ENCODE measurements around the gene TRIM17. TPM values are rescaled to one million over a fixed set of nuclear protein-coding genes. Genes with fewer than 3 reads are reported as not detected.

The TRIM17 gene
- polyA plus RNA-seq, 1 donor from 2014 or later: 0.14 TPM

- no peaks in the 10 kb centered on the region for H3K9me2 ChIP-seq (ENCODE audit: insufficient read depth, low read length)
- H3K9ac ChIP-seq (ENCODE audit: low read length): no peak overlapping the region
- H3F3A ChIP-seq (ENCODE audit: insufficient read depth, low read length, poor library complexity, severe bottlenecking): no peaks in the 10 kb centered on the region
- TF ChIP-seq, protein P1, sequence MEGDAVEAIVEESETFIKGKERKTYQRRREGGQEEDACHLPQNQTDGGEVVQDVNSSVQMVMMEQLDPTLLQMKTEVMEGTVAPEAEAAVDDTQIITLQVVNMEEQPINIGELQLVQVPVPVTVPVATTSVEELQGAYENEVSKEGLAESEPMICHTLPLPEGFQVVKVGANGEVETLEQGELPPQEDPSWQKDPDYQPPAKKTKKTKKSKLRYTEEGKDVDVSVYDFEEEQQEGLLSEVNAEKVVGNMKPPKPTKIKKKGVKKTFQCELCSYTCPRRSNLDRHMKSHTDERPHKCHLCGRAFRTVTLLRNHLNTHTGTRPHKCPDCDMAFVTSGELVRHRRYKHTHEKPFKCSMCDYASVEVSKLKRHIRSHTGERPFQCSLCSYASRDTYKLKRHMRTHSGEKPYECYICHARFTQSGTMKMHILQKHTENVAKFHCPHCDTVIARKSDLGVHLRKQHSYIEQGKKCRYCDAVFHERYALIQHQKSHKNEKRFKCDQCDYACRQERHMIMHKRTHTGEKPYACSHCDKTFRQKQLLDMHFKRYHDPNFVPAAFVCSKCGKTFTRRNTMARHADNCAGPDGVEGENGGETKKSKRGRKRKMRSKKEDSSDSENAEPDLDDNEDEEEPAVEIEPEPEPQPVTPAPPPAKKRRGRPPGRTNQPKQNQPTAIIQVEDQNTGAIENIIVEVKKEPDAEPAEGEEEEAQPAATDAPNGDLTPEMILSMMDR (IDR thresholded peaks at IDR 0.05; ENCODE audit: poor library complexity, severe bottlenecking): no peak
- TF ChIP-seq EP300 (conservative IDR thresholded peaks at IDR 0.05; ENCODE audit: poor library complexity, severe bottlenecking) (no peak), REST (IDR thresholded peaks at IDR 0.05; ENCODE audit: borderline replicate concordance) (no peak), EZH2 (IDR thresholded peaks at IDR 0.05; ENCODE audit: borderline replicate concordance, insufficient read depth, low read length, poor library complexity, severe bottlenecking) (no peak), TAF1 (IDR thresholded peaks at IDR 0.05; ENCODE audit: low read depth) (no peak), SMC3 (conservative IDR thresholded peaks at IDR 0.05; ENCODE audit: poor library complexity) (no peak), MXI1 (conservative IDR thresholded peaks at IDR 0.05; ENCODE audit: poor library complexity, severe bottlenecking) (no peak), POLR2AphosphoS5 (IDR thresholded peaks at IDR 0.05) (no peak), RAD21 (conservative IDR thresholded peaks at IDR 0.05) (no peak)
- H3K4me3 ChIP-seq (ENCODE audit: low read length): no peak overlapping the region
- no peaks in the 10 kb centered on the region for H3K36me3 ChIP-seq (ENCODE audit: insufficient read depth, low read length)
- no peaks in the 10 kb centered on the region for H4K20me1 ChIP-seq (ENCODE audit: insufficient read depth)
- no peaks in the 10 kb centered on the region for H3K9me3 ChIP-seq (ENCODE audit: low read length)
- H3K79me2 ChIP-seq (replicated peaks; ENCODE audit: insufficient read depth, low read length): no peaks in the 10 kb centered on the region
- peaks cover 6% of the 10 kb centered on the region for H3K27me3 ChIP-seq (ENCODE audit: insufficient read depth, low read depth, low read length)
- H2AFZ ChIP-seq (ENCODE audit: low read depth, low read length): no peak overlapping the region
- H3K27ac ChIP-seq (ENCODE audit: low read length): no peak overlapping the region
- H3K4me2 ChIP-seq (ENCODE audit: low read length): no peak overlapping the region
These were observed 42.7 kb downstream of the TRIM17 start for GRCh38 chr1:228373681-228374571.

DNA sequence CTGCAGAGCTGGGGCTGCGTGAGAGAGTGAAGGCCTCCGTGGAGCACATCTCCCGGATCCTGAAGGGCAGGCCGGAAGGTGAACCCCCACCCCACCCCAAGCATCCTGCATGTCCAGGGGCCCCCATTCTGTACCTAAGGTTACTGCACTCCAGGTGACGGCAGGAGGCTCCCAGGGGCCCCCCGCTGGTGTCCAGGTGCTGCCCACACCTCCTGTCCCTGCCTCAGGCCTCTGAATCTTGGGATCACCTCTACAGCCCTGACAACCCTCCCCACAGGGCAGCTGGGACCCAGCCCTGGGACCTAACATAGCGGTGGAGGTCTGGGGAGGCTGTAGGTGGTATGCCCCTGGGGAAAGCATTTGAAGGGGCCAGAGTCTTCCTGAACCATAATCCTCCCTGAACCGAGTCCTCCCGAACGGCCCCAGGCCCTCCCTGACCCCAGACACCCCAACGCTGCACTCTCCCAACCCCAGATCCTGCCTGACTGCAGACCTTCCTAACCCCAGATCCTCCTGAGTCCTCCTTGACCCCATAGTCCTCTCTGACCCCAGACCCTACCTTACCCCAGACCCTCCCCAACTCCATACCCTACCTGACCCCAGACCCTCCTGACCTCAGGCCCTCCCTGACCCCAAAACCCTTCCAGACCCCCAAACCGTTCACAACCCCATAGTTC is 43.5 kb downstream of the TRIM17 start:
- H3K27ac ChIP-seq (ENCODE audit: low read length): no peak overlapping the region
- H3F3A ChIP-seq (ENCODE audit: insufficient read depth, low read length, poor library complexity, severe bottlenecking): no peaks in the 10 kb centered on the region
- H3K36me3 ChIP-seq (ENCODE audit: insufficient read depth, low read length): no peaks in the 10 kb centered on the region
- H4K20me1 ChIP-seq (ENCODE audit: insufficient read depth): no peaks in the 10 kb centered on the region
- TF ChIP-seq POLR2AphosphoS5 (IDR thresholded peaks at IDR 0.05): no peak
- H3K79me2 ChIP-seq (replicated peaks; ENCODE audit: insufficient read depth, low read length): no peaks in the 10 kb centered on the region
- H3K9me2 ChIP-seq (ENCODE audit: insufficient read depth, low read length): no peaks in the 10 kb centered on the region
- H3K27me3 ChIP-seq (ENCODE audit: insufficient read depth, low read depth, low read length): no peaks in the 10 kb centered on the region
- H3K9me3 ChIP-seq (ENCODE audit: low read length): no peaks in the 10 kb centered on the region
- H3K4me2 ChIP-seq (ENCODE audit: low read length): no peak overlapping the region
- H3K9ac ChIP-seq (ENCODE audit: low read length): no peak overlapping the region
- no peak overlapping the region for H2AFZ ChIP-seq (ENCODE audit: low read depth, low read length)
- H3K4me3 ChIP-seq (ENCODE audit: low read length): no peak overlapping the region
